Transverse colon (tissue), 4 donors: ENCODE data around the gene TMEM209.
"Not testable (repeated sequence)": the region's sequence is repeated elsewhere in the genome, so short reads cannot be mapped to it uniquely, and the experiment has no call there.

ENCODE experiments used
- CTCF ChIP-seq, 5 experiments: fragments of 200-600 bp in 3 of 5; fragments of 450-650 bp in 2 of 5; sonication (generic) in 3 of 5; IDR thresholded peaks; 1 replicate in 2 of 5; 2 replicates in 3 of 5; pipeline ENCODE4 v1.5.1; 2016 to 2017; ENCODE audit warnings: antibody characterized with exemption in 5 of 5, inconsistent platforms in 3 of 5, mild to moderate bottlenecking in 2 of 5, moderate library complexity in 1 of 5
- POLR2AphosphoS5 ChIP-seq, 3 donors: sonication (generic); formaldehyde crosslinking; IDR thresholded peaks; one replicate each; pipeline ENCODE4 v1.6.1; 2016; ENCODE audit warnings: antibody characterized with exemption in 3 of 3

DNA sequence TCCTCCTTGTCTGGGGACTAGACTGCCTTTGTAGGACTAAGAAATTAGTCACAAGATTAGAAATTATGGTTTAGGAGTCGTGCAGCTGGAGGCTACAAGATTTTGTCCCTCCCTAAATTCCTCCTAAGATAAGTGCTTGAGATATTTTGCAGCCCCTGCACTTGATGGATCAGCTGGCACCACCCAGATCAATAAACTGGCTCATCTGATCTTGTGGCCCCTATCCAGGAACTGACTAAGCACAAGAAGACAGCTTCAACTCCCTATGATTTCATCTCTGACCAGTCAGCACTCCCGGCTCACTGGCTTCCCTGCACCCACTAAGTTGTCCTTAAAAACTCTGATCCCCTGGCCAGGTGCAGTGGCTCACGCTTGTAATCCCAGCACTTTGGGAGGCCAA is 19.7 kb upstream of the TMEM209 start:
- not testable (repeated sequence) for TF ChIP-seq POLR2AphosphoS5, CTCF (IDR thresholded peaks at IDR 0.05)
